Astrocyte of the hippocampus (primary cell): ENCODE results near the gene CMKLR1.

Experiments
- DNase-seq: peaks from one replicate; pipeline ENCODE4 v3.0.0; 2011; ENCODE audit warnings: low read depth, low spot score

CMKLR1 gene

GRCh38 chr12:108268397-108268796 lies 70.7 kb downstream of the CMKLR1 start:
- DNase-seq, result no peak

GRCh38 chr12:108267450-108267849 lies 71.7 kb downstream of the CMKLR1 start:
- DNase-seq, result no peak

- DNase-seq, result no peak
Measured at GRCh38 chr12:108266131-108266530, 73.0 kb downstream of the CMKLR1 start.

GRCh38 chr12:108265505-108265904 lies 73.6 kb downstream of the CMKLR1 start:
- DNase-seq, result no peak

GRCh38 chr12:108260969-108261368 lies 78.1 kb downstream of the CMKLR1 start:
- DNase-seq, result no peak

GRCh38 chr12:108260039-108260438 lies 79.1 kb downstream of the CMKLR1 start:
- DNase-seq, result no peak

- no peak for DNase-seq
Measured at GRCh38 chr12:108257610-108258106, 81.5 kb downstream of the CMKLR1 start.

GRCh38 chr12:108257004-108257403 lies 82.1 kb downstream of the CMKLR1 start:
- DNase-seq, result no peak

GRCh38 chr12:108255252-108255602 lies 83.9 kb downstream of the CMKLR1 start:
- DNase-seq, result no peak

- no peak for DNase-seq
Measured at GRCh38 chr12:108254517-108255251, 84.4 kb downstream of the CMKLR1 start.

GRCh38 chr12:108254030-108254429 lies 85.1 kb downstream of the CMKLR1 start:
- no peak for DNase-seq

GRCh38 chr12:108253540-108253939 lies 85.6 kb downstream of the CMKLR1 start:
- no peak for DNase-seq

GRCh38 chr12:108252523-108252922 lies 86.6 kb downstream of the CMKLR1 start:
- DNase-seq, result no peak

GRCh38 chr12:108248011-108248410 lies 91.1 kb downstream of the CMKLR1 start:
- DNase-seq, result no peak

GRCh38 chr12:108247130-108247529 lies 92.0 kb downstream of the CMKLR1 start:
- DNase-seq, result no peak

- no peak for DNase-seq
Measured at GRCh38 chr12:108241986-108242703, 97.0 kb downstream of the CMKLR1 start.

- no peak for DNase-seq
Measured at GRCh38 chr12:108240928-108241327, 98.2 kb downstream of the CMKLR1 start.

- DNase-seq, result no peak
Measured at GRCh38 chr12:108240027-108240785, 98.9 kb downstream of the CMKLR1 start.

- no peak for DNase-seq
Measured at GRCh38 chr12:108239378-108239777, 99.7 kb downstream of the CMKLR1 start.

GRCh38 chr12:108238474-108238873 lies 100.6 kb downstream of the CMKLR1 start:
- DNase-seq, result no peak
